NCI-H82 (cell line): Measurements from ENCODE around the gene PACSIN1.

Experiments used
- DNase-seq: peaks from one replicate; lab custom pipeline; 2025; lab: John Stamatoyannopoulos, UW

PACSIN1 gene

DNA sequence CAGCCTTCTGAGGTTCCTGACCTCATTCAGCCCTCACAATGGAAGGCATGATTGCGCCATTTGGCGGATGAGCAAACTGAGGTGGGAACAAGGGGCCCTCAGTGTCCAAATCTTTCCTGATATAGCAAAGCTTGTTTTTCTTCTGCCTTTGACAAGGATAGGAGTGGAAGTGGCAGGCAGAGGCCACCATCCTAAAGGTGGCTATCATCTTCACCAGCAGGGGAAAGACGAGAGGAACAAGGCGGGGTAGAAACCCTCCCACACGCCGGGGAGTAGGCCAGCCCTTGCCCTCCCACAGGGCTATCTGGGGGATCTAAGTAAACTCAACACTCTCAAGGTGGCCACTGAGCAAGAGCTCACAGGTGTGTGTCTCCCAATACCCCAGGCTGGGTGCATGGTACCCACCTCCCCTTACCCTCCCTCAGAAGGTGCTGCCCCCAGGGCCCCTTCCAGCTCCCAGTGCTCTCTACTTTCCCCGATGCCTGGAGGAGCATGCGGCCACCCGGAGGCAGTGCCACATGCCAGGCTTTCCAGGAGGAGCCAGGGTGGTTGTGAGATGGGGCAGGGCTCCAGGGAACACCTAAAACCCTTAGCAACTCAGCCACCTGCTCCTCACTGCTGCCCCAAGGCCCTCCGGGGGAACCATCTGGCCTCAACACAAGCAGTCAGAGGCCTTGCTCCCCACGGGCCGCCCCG is 79.0 kb downstream of the PACSIN1 start:
- peak; percentile 83 for DNase-seq

GRCh38 chr6:34546551-34547321 is 80.9 kb downstream of the PACSIN1 start:
- no peak for DNase-seq

- DNase-seq = no peak
Measured at GRCh38 chr6:34547701-34548644, 82.1 kb downstream of the PACSIN1 start.

GRCh38 chr6:34549026-34549803 is 83.3 kb downstream of the PACSIN1 start:
- DNase-seq = peak; percentile 98

DNA sequence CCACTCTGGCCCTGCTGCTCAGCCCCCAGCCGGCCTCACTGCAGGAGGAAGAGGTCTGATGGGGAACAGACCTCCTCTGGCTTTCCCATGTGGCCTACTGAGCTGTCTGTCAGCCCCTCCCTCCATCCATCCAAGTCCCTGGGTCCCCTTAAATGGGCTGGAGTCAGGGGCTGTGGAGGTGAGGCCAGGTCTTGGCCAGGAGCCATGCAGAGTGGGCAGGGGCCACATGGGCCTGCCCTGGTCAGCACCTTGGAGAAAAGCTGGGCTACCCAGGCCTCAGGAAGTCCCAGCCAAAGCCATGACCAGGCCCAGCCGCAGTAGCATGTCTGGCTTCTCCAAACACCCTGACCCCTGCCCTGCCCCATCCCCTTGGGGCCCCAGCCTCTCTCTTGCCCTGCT is 83.9 kb downstream of the PACSIN1 start:
- DNase-seq = peak; percentile 56

DNA sequence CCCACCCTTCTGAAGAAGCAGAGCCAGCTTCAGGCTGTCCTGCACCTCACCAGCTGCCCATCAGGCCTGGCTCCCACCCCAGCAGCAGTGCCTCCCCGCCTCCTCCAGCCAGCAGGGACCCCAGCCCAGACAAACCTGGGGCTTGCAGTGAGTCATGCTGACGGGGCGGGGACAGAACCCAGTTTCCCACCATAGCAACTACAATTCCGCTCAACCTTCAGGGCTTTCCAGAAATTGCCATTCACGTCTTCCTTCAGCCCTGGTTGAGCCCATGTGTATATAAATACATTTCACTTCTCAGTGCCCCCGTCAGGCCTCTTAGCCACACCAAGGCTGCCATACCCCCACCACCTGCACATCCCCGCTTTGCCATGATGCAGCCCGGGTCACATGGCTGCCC is 85.8 kb downstream of the PACSIN1 start:
- no peak for DNase-seq

GRCh38 chr6:34552620-34553019 is 86.7 kb downstream of the PACSIN1 start:
- DNase-seq = no peak

DNA sequence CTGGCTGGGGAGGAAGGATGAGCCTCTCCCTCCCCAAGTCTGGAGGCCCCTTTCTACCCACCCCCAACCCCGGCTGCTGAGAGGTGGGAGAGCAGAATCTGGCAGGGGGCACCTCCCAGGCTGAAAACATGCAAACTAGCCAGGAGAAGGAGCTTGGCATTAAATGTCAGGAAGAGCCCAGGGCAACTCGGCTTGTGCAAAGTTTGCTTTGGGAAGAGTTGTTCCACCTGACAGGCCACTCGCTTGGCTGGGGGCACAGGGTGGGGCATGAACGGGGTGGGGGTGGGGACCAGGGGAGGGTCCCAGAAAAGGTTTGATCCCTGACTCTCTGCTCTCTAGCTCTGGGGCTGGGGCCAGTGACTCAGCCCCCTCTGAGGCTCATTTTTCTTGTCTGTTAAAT is 87.3 kb downstream of the PACSIN1 start:
- DNase-seq = no peak

- DNase-seq = no peak
Measured at GRCh38 chr6:34553750-34554149, 87.9 kb downstream of the PACSIN1 start.

GRCh38 chr6:34554291-34555006 is 88.6 kb downstream of the PACSIN1 start:
- DNase-seq = no peak

DNA sequence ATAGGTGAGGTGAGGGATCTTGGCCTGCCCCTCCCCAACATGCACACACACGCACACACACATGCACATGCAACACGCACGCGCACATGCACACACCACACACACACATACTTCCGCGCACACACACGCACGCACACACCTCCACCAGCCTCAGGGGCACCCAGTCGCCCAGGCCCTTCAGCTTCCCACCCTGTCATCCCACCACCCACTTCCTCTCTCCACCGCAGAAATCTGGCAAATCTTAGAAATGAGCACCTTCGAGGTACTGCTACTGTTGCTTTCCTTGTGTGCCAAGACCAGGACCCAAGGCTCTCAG is 89.1 kb downstream of the PACSIN1 start:
- DNase-seq = no peak

- no peak for DNase-seq
Measured at GRCh38 chr6:34555328-34555727, 89.5 kb downstream of the PACSIN1 start.

GRCh38 chr6:34556031-34556471 is 90.2 kb downstream of the PACSIN1 start, which contains the start of gene SPDEF:
Gene SPDEF (minus strand): TSS chr6:34556329. CDS start chr6:34544455, 11,874 bp downstream.
- no peak for DNase-seq

DNA sequence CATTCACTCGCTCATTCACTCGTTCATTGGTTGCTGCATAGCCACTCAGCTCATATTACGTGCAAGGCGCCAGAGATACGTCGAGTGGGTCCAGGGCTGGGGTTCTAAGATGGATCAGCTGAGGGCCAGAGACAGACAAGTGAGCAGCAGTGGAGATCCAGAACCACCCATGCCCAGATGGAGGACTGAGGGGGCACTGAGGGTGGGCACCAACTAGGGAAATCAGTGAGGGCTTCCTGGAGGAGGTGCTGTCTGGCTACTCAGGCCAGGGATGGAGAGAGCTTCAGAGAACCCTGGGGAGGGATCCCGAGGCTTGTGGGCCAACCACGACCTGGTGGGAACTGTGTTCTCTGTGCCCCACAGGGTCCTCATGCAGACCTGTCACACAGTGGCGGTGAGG is 90.6 kb downstream of the PACSIN1 start:
- no peak for DNase-seq

- no peak for DNase-seq
Measured at GRCh38 chr6:34557228-34557627, 91.4 kb downstream of the PACSIN1 start.

GRCh38 chr6:34558172-34558714 is 92.4 kb downstream of the PACSIN1 start:
- no peak for DNase-seq

DNA sequence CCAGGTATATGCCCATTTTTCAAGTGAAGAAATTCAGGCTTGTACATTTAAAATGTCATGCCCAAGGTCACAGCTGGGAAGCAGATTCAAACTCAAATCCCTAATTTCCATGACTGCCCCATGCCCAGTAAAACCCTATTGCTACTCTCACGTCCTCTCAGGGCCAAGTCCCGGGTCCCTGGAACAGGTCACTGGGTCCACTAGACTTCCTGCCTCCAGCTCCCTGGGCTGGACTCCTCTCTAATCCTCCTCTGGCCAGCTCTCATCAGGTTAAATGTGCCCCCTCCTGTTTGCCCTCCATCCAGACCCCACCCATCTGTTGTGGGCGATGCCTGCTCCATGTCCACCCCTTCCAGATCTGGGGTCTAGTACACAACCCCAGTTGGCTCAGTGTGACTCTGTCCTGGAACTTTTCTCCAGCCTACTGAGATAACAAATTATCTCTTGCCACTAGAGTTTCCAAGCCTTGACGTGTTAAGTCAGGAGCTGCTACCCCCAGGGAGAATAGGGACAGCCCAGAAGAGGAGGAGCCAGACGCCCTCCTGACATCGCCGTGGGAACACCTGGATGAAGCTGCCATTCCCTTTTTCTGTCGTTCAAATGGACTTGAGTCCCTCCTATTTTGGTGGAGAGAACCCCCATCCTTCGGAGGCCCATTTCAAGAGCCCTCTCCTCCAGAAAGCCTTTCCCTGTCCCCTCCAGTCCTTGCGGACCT is 93.9 kb downstream of the PACSIN1 start:
- DNase-seq = no peak

- peak; percentile 58 for DNase-seq
Measured at GRCh38 chr6:34560366-34561226, 94.7 kb downstream of the PACSIN1 start.

DNA sequence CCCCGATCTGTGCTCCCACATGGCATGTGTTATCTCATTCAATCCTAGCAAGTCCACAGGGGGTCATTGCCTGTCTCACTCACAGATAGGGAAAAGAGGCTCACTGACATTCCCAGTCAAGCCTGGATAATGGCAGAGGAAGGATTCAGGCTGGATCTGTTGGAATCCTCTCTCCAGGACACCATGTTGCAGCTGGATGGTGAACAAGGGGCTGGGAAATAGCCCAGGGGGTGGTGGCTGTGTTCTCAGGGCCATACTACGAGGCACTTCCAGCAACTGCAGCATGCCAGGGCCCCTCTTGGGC is 95.3 kb downstream of the PACSIN1 start:
- DNase-seq = no peak
